GM19023 (cell line): ENCODE measurements around the gene UBE3A.
"Not testable (repeated sequence)": the region's sequence is repeated elsewhere in the genome, so short reads cannot be mapped to it uniquely, and the experiment has no call there.

Source experiments
- ATAC-seq: cut with Tn5 transposase; IDR thresholded peaks from one replicate; pipeline ENCODE4 v1.9.1; 2021; ENCODE audit warnings: mild to moderate bottlenecking, moderate library complexity; ENCODE audit not compliant: unreplicated experiment

UBE3A gene

GRCh38 chr15:25438601-25439368 is at the start of gene UBE3A:
UBE3A (minus strand) TSS chr15:25439024; CDS start chr15:25409107, 29,917 bp downstream.
- ATAC-seq: peak; percentile 85

- ATAC-seq: no peak
Observed at GRCh38 chr15:25487226-25487884, 48.5 kb upstream of the UBE3A start.

- no peak for ATAC-seq
Observed at GRCh38 chr15:25486051-25486450, 47.2 kb upstream of the UBE3A start.

- ATAC-seq: no peak
Observed at GRCh38 chr15:25481208-25481859, 42.5 kb upstream of the UBE3A start.

- ATAC-seq: no peak
Observed at GRCh38 chr15:25478313-25478712, 39.5 kb upstream of the UBE3A start.

GRCh38 chr15:25477816-25478215 is 39.0 kb upstream of the UBE3A start:
- ATAC-seq: no peak

GRCh38 chr15:25474251-25474650 is 35.4 kb upstream of the UBE3A start:
- ATAC-seq: no peak

- ATAC-seq: no peak
Observed at GRCh38 chr15:25470230-25470629, 31.4 kb upstream of the UBE3A start.

- no peak for ATAC-seq
Observed at GRCh38 chr15:25469377-25469776, 30.6 kb upstream of the UBE3A start.

GRCh38 chr15:25468611-25469010 is 29.8 kb upstream of the UBE3A start:
- no peak for ATAC-seq

- ATAC-seq: no peak
Observed at GRCh38 chr15:25465835-25466234, 27.0 kb upstream of the UBE3A start.

- no peak for ATAC-seq
Observed at GRCh38 chr15:25464784-25465183, 26.0 kb upstream of the UBE3A start.

GRCh38 chr15:25464383-25464782 is 25.6 kb upstream of the UBE3A start:
- no peak for ATAC-seq

- ATAC-seq: no peak
Observed at GRCh38 chr15:25456196-25456595, 17.4 kb upstream of the UBE3A start.

- no peak for ATAC-seq
Observed at GRCh38 chr15:25455226-25455625, 16.4 kb upstream of the UBE3A start.

- ATAC-seq: no peak
Observed at GRCh38 chr15:25454771-25455170, 15.9 kb upstream of the UBE3A start.

GRCh38 chr15:25453246-25453645 is 14.4 kb upstream of the UBE3A start:
- not testable (repeated sequence) for ATAC-seq

- no peak for ATAC-seq
Observed at GRCh38 chr15:25451501-25451900, 12.7 kb upstream of the UBE3A start.

- no peak for ATAC-seq
Observed at GRCh38 chr15:25450163-25450562, 11.3 kb upstream of the UBE3A start.

GRCh38 chr15:25446076-25446475 is 7.3 kb upstream of the UBE3A start:
- ATAC-seq: no peak

GRCh38 chr15:25445412-25445811 is 6.6 kb upstream of the UBE3A start:
- no peak for ATAC-seq

- no peak for ATAC-seq
Observed at GRCh38 chr15:25441111-25441510, 2.3 kb upstream of the UBE3A start.
